Keratinocyte (primary cell): Measurements from ENCODE around the gene DCTN3. TPM values are rescaled to one million over a fixed set of nuclear protein-coding genes. Genes with fewer than 3 reads are reported as not detected.

Source experiments
- DNase-seq: peaks from one replicate; pipeline ENCODE4 v3.0.0-alpha.2; 2011; ENCODE audit warnings: low read depth, missing footprints, low spot score
- FAIRE-seq: peaks from 2 replicates; lab custom pipeline; 2011; peaks lifted over from hg19 to GRCh38; lab: Jason Lieb, UNC
- H2AFZ ChIP-seq: 2 replicates; pipeline ENCODE4 v1.6.0; 2012; ENCODE audit warnings: low read length, control low read depth, inconsistent platforms; ENCODE audit not compliant: control insufficient read depth
- H3K27ac ChIP-seq: 2 replicates; pipeline ENCODE4 v1.5.1; 2011; ENCODE audit warnings: low read length; ENCODE audit not compliant: control insufficient read depth, insufficient read depth
- H3K27me3 ChIP-seq: 3 replicates; pipeline ENCODE4 v1.6.0; 2011; ENCODE audit warnings: low read length; ENCODE audit not compliant: control insufficient read depth, insufficient read depth; ENCODE audit errors: extremely low read depth
- H3K36me3 ChIP-seq, 2 experiments: 2 replicates in 1 of 2; 3 replicates in 1 of 2; pipeline ENCODE4 v1.5.1; 2011; ENCODE audit warnings: low read length in 2 of 2, mild to moderate bottlenecking in 1 of 2; ENCODE audit not compliant: control insufficient read depth in 2 of 2, insufficient read depth in 2 of 2; ENCODE audit errors: extremely low read depth in 1 of 2
- H3K4me1 ChIP-seq: 3 replicates; pipeline ENCODE4 v1.5.1; 2011; ENCODE audit warnings: low read length; ENCODE audit not compliant: control insufficient read depth, insufficient read depth; ENCODE audit errors: extremely low read depth
- H3K4me2 ChIP-seq: 3 replicates; pipeline ENCODE4 v1.6.0; 2011; ENCODE audit warnings: low read depth, low read length; ENCODE audit not compliant: control insufficient read depth, insufficient read depth; ENCODE audit errors: extremely low read depth
- H3K4me3 ChIP-seq, 3 experiments: fragments of 200-600 bp in 1 of 3; sonication (generic) in 1 of 3; 2 replicates in 2 of 3; 3 replicates in 1 of 3; pipeline ENCODE4 v1.5.1; 2011 to 2016; ENCODE audit warnings: low read length in 3 of 3, mild to moderate bottlenecking in 3 of 3, control low read depth in 2 of 3, inconsistent platforms in 1 of 3, low read depth in 1 of 3, mixed read lengths in 1 of 3, mixed run types in 1 of 3, moderate library complexity in 1 of 3; ENCODE audit not compliant: control insufficient read depth in 2 of 3, insufficient read depth in 2 of 3; ENCODE audit errors: extremely low read depth in 1 of 3
- H3K79me2 ChIP-seq: 2 replicates; pipeline ENCODE4 v1.6.0; 2012; ENCODE audit warnings: low read length; ENCODE audit not compliant: control insufficient read depth, insufficient read depth
- H3K9ac ChIP-seq: 3 replicates; pipeline ENCODE4 v1.6.0; 2011; ENCODE audit warnings: low read length; ENCODE audit not compliant: control insufficient read depth, insufficient read depth; ENCODE audit errors: extremely low read depth
- H3K9me1 ChIP-seq: 3 replicates; pipeline ENCODE4 v1.6.0; 2011; ENCODE audit warnings: low read length; ENCODE audit not compliant: control insufficient read depth, insufficient read depth; ENCODE audit errors: extremely low read depth
- H3K9me3 ChIP-seq: 2 replicates; pipeline ENCODE4 v1.5.1; 2012; ENCODE audit warnings: low read depth, low read length; ENCODE audit not compliant: control insufficient read depth
- H4K20me1 ChIP-seq: 3 replicates; pipeline ENCODE4 v1.6.0; 2011; ENCODE audit warnings: low read length; ENCODE audit not compliant: control insufficient read depth, insufficient read depth; ENCODE audit errors: extremely low read depth
- EZH2 ChIP-seq: IDR thresholded peaks from one replicate; pipeline ENCODE4 v1.6.1; 2012; ENCODE audit warnings: inconsistent platforms, mild to moderate bottlenecking, low read length, moderate library complexity
- dilution Hi-C: fragments of 300-500 bp; cut with MboI; formaldehyde crosslinking; loops from one replicate; pipeline ENCODE4 v1.7.0; 2020; ENCODE audit warnings: low sequenced_read_pairs; ENCODE audit not compliant: extremely low pct_ligation_motif_present
- polyA plus RNA-seq, 5 experiments: library from polyadenylated mRNA; depleted of rRNA in 3 of 5; stranded (reverse) in 3 of 5; stranded (forward) in 1 of 5; unstranded in 1 of 5; fragments of >200 nt; gene quantifications; 1 replicate in 1 of 5; 2 replicates in 3 of 5; 3 replicates in 1 of 5; pipeline versions ENCODE4 v1.2.1 to v1.2.3, GENCODE V29; 2011 to 2012; ENCODE audit warnings: missing spikeins in 2 of 5, low read depth in 1 of 5, low replicate concordance in 1 of 5
- TF ChIP-seq, protein P1 (sequence below), 3 experiments: IDR thresholded peaks in 1 of 3; conservative IDR thresholded peaks in 1 of 3; optimal IDR thresholded peaks in 1 of 3; 2 replicates in 2 of 3; 3 replicates in 1 of 3; pipeline versions ENCODE3 to v1.5.1; 2011; ENCODE audit warnings: low read length in 3 of 3, mild to moderate bottlenecking in 3 of 3, moderate library complexity in 2 of 3, control low read depth in 1 of 3, inconsistent platforms in 1 of 3; ENCODE audit not compliant: insufficient read depth in 2 of 3; ENCODE audit errors: extremely low read depth in 1 of 3

DCTN3 gene
- polyA plus RNA-seq, 1 donor (not counting 4 experiments of a cell fraction or from before 2014, with no cell fraction given) = 106 TPM

DNA sequence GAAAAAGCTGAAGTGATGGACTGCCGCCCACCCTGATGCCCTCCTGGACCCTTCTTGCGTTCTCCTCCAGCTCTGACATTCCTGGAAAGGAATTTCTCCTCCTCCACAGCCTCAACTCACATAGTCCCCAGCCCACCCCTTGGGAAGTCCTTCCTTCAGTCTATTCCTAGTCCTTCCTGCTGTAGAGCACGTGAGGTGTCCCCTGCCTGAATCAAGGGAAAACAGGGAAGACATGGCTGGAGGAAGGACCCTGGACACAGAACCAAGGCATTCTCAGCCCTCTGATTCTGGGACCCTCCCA lies 4.8 kb upstream of the DCTN3 start:
- Histone ChIP-seq H3K27me3 (peaks cover 43% of the 10 kb centered on the region), H3K27ac (no peak overlapping the region), H3K4me2 (no peak overlapping the region), H3K4me3 (no peak overlapping the region), H3K9ac (no peak overlapping the region), H3K4me1 (peaks cover 8% of the 10 kb centered on the region), H4K20me1 (no peaks in the 10 kb centered on the region), H3K9me1 (no peaks in the 10 kb centered on the region), H2AFZ (no peak overlapping the region), H3K79me2 (no peaks in the 10 kb centered on the region), H3K36me3 (no peaks in the 10 kb centered on the region), H3K9me3 (no peaks in the 10 kb centered on the region)
- DNase-seq (no peak), FAIRE-seq (no peak)
- TF ChIP-seq, protein P1, sequence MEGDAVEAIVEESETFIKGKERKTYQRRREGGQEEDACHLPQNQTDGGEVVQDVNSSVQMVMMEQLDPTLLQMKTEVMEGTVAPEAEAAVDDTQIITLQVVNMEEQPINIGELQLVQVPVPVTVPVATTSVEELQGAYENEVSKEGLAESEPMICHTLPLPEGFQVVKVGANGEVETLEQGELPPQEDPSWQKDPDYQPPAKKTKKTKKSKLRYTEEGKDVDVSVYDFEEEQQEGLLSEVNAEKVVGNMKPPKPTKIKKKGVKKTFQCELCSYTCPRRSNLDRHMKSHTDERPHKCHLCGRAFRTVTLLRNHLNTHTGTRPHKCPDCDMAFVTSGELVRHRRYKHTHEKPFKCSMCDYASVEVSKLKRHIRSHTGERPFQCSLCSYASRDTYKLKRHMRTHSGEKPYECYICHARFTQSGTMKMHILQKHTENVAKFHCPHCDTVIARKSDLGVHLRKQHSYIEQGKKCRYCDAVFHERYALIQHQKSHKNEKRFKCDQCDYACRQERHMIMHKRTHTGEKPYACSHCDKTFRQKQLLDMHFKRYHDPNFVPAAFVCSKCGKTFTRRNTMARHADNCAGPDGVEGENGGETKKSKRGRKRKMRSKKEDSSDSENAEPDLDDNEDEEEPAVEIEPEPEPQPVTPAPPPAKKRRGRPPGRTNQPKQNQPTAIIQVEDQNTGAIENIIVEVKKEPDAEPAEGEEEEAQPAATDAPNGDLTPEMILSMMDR (optimal IDR thresholded peaks at IDR 0.05 in 1 of 3, IDR thresholded peaks at IDR 0.05 in 1 of 3, conservative IDR thresholded peaks at IDR 0.05 in 1 of 3; ENCODE audit: extremely low read depth in 1 of 3, insufficient read depth in 2 of 3, low read length in 3 of 3) = no peak
- TF ChIP-seq EZH2 = no peak
- dilution Hi-C loops = no loop called here

DNA sequence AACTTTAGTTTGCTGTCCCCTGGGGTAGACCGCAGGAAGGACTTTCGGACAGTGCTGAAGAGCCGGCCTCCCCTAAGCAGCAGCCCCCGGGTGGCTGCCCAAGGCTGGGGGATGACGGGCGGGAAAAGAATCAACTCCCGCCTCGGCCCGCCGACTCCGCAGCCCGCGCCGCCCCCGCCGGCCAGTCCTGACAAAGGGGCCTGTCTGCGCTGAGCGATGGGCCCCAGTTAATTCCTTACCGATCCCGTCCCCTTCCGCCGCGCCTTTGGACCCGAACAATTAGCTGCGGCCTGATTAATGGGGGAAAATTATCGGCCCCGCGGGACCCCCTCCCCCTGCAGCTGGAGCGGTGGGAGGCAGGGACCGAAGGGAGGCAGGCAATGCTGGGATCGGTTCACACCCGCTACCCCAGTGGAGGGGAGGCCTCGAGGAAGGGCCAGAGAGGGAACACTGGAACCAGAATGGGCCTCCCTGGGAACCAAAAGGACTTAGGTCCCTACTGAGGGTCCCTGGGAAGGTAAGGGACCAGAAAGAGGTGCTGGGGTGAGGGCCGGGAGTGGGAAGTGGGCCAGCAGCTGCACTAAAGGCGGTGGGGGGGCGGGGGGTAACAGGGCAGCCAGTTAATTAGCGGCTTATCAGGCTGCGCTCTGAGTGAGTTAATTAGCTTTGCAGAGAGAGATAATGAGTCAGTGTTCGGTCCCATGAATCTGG lies 4.3 kb upstream of the DCTN3 start:
- Histone ChIP-seq H4K20me1 (no peaks in the 10 kb centered on the region), H3K4me3 (no peak overlapping the region), H2AFZ (no peak overlapping the region), H3K9me1 (no peaks in the 10 kb centered on the region), H3K4me2 (no peak overlapping the region), H3K4me1 (peaks cover 9% of the 10 kb centered on the region), H3K27me3 (peaks cover 41% of the 10 kb centered on the region), H3K36me3 (no peaks in the 10 kb centered on the region), H3K27ac (no peak overlapping the region), H3K9me3 (no peaks in the 10 kb centered on the region), H3K9ac (no peak overlapping the region), H3K79me2 (peaks cover 2% of the 10 kb centered on the region)
- TF ChIP-seq EZH2 = no peak
- TF ChIP-seq, protein P1 (optimal IDR thresholded peaks at IDR 0.05 in 1 of 3, IDR thresholded peaks at IDR 0.05 in 1 of 3, conservative IDR thresholded peaks at IDR 0.05 in 1 of 3; ENCODE audit: extremely low read depth in 1 of 3, insufficient read depth in 2 of 3, low read length in 3 of 3) = no peak
- DNase-seq (no peak), FAIRE-seq (no peak)
- dilution Hi-C loops = no loop called here
